Muscle of back (tissue), 11 donors: ENCODE data around the gene NME5. TPM values are rescaled to one million over a fixed set of nuclear protein-coding genes. Genes with fewer than 3 reads are reported as not detected.
"Not testable (repeated sequence)": the region's sequence is repeated elsewhere in the genome, so short reads cannot be mapped to it uniquely, and the experiment has no call there.

Experiments
- DNase-seq, 3 donors: peaks; one replicate each; pipeline versions ENCODE4 v3.0.0 to v3.0.0-alpha.2; 2013
- polyA plus RNA-seq, 10 donors: library from polyadenylated mRNA; unstranded; fragments of 120-200 nt; gene quantifications; one replicate each; pipeline ENCODE4 v1.2.1, GENCODE V29; 2013; ENCODE audit not compliant: insufficient read length in 10 of 10

NME5 gene
- polyA plus RNA-seq, 10 donors, result 0.44 to 1.5 (median 1.1) TPM

DNA sequence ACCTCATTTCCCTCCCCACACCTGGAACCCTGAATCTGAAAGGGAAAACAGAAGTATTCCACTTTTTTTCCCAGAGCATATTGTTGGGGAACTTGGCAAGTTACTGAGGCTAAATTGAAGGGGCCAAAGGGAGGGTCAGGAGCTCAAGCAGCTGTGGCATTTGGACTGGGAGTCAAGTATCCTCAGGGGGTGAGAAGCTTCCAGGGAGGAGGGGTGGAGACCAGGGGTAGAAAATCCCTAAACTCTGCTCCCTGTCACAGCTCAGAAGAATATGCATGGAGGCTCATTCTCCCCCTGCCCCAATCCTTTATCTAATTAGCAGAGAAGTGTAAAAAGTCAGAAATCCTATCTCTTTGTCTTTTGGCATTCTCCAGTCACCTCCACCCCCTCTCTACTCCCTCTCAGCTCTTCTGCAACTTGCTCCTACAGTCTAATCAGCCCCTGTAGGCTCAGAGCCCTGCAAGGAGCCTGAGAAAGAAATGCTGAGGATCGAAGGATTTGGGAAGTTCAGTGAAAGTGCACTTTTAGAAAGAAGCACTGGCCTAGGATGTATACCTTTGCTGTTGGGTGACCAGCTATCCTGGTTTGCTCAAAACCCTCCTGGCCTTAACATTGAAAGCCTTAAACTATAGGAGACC lies 61.1 kb downstream of the NME5 start:
- DNase-seq, result peak in 1 of 3 donors; percentile 17

DNA sequence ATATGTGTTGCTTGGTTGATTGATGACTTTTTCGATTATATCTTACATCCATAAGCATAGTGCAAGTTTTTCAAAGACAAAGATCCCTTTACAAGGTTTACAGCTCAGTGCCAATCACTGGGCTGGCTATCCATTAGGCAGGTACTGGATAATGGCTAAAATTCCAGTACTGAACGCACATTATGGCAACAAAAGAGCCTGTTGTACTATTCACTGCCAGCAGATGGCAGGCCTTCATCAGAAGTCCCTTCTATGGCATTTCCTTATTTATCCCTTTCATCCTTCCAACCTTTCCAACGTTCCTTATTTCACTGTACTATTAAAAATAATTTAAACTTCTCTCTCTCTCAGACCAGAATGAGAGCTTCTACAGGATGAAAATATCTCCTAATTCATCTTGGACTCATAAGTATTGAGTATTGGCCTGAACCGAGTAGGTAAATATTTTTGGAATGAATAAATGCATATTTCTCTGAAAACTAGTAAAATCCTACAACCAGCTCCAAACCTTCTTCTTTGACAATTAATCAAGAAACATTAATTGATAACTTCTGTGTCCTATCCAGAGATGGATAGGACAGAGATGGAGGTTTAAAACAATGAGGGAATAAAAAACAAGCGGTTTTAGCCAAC lies 62.0 kb downstream of the NME5 start:
- DNase-seq, result peak; percentile 49 to 78 (median 68)

DNA sequence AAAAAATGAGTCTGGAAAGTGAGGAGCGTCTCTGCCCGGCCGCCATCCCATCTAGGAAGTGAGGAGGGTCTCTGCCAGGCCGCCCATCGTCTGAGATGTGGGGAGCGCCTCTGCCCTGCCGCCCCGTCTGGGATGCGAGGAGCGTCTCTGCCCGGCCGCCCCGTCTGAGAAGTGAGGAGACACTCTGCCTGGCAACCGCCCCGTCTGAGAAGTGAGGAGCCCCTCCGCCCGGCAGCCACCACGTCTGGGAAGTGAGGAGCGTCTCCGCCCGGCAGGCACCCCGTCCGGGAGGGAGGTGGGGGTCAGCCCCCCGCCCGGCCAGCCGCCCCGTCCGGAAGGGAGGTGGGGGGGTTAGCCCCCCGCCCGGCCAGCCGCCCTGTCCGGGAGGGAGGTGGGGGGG lies 69.2 kb downstream of the NME5 start:
- not testable (repeated sequence) for DNase-seq

DNA sequence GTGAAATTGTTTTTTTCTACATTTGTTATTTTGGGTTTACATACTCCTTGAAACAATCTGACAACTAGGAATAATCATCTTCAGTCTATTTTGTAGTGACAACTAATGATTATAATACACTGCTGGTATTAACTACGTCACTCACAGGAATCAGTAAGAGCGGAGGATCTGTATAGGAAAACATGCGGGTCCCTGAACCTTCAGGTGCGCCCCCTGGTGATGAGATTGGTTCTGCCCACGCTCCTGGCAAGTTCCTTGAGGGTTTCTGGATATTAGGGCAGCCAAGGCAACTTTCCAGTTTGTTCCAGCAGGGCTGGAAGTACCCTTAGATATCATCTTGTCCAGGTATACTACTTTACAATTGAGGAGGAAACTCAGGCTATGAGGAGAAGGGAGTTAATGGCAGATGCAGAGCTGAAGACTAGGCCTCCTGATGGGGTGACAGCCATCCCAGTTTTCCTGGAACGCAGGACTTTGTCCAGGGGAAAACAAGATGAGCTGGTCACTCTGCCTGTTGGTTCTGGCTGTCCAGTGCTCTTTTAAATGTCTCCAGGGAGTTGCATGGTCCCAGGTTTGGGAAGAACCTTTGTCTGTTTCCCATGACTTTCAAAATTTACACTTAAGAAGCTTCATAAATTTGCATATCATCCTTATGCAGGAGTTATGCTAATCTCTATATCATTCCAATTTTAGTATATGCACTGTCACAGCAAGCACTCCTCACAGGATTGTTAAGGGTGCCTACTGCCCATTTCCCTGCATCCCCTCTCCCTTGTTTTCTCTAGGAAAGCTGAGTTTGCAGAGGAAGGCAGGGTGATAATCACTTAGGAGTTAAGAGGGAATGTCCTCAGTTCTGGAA lies 70.3 kb downstream of the NME5 start:
- DNase-seq, result peak; percentile 30 to 44 (median 36)

DNA sequence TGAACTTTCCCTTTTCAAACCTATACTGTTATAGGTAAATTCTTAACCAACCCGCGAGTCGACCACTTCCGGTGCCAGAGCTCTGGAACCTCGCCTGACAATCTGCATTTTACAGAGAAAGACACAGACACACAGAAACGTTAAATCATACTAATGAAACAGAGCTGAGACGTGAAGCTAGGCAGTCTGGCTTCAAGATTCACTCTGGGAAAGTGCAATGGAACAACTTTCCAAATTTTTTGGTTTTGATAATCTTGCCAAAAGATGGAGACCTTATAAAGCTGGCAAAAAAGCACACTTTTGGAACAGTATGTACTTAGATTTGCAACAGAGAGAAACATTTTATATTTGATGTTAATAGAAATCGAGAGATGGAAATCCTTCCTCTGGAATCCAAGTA lies 71.3 kb downstream of the NME5 start:
- DNase-seq, result no peak

Other genes starting within 250 kb of the NME5 start
- under 1 TPM; 0.22 to 0.59 (median 0.39) TPM for gene PKD2L2, start 250.0 kb downstream of the NME5 start, polyA plus RNA-seq
- gene FAM13B, start 106.3 kb downstream of the NME5 start, polyA plus RNA-seq, result 10 to 100 TPM; 17.1 to 26.6 (median 23.9) TPM
- not detected for gene WNT8A, start 55.4 kb downstream of the NME5 start, polyA plus RNA-seq
- 10 to 100 TPM; 32.9 to 77.1 (median 52.1) TPM for gene BRD8, start 39.2 kb upstream of the NME5 start, polyA plus RNA-seq
- gene KIF20A, start 39.7 kb upstream of the NME5 start, polyA plus RNA-seq, result 10 to 100 TPM; 13.8 to 34.5 (median 22.2) TPM
- gene CDC23, start 73.9 kb upstream of the NME5 start, polyA plus RNA-seq, result 10 to 100 TPM; 28.0 to 42.3 (median 36.8) TPM
- gene GFRA3, start 135.2 kb upstream of the NME5 start, polyA plus RNA-seq, result 10 to 100 TPM in 1 of 10 donors, 1 to 10 TPM in 9; 3.7 to 13.7 (median 5.5) TPM
- 1 to 10 TPM; 2.6 to 5.5 (median 4.0) TPM for gene CDC25C, start 192.4 kb upstream of the NME5 start, polyA plus RNA-seq
- 10 to 100 TPM; 30.0 to 41.0 (median 35.3) TPM for gene FAM53C, start 198.8 kb upstream of the NME5 start, polyA plus RNA-seq
- 10 to 100 TPM; 50.2 to 67.6 (median 54.0) TPM for gene KDM3B, start 213.3 kb upstream of the NME5 start, polyA plus RNA-seq